Measurements from ENCODE around the gene RPL12. TPM values are rescaled to one million over a fixed set of nuclear protein-coding genes. Genes with fewer than 3 reads are reported as not detected.

RPL12 gene
- total RNA-seq, 1 experiment from 2014 or later: 855 TPM

DNA sequence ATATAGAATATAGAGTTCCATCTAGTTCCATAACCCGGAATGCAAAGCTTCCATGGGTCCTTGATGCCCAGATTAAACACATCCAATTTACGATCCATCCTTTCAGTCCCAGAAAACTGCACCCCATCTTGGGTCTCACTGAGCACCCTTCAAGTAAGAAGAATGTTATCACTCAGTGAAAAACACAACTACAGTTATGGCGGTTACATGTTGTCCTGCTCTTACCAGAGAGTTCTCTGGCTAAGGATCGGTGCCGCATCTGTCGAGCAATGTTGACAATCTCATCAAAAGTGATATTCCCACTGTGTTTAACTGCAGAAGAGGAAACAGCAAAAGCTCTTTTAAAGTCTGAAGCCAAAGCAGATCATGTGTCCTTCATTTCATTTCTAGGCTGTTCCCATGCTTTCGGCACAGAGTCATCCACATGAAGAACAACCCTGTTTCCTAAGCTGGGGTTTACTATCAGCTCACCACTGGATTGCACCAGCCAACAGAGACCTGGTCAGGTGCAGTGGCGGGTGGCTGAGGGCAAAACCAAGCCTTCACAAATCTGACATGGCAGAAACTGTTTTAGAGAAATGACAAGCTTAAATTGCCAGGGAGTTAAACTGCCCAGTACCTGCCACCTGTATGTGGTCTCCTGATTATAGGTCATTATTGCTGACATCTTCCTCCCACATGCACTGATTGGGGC lies 2.9 kb downstream of the RPL12 start:
- CTCF ChIA-PET: interaction anchor here (0.6 to 0.7 kb wide), 3 partner anchors 10 to 1363 kb away, joined by 3 to 4 read pairs (median 4); no protein-coding TSS in a partner anchor
- intact Hi-C loops (cut with micrococcal nuclease; ENCODE audit: unreplicated experiment): no loop called here

DNA sequence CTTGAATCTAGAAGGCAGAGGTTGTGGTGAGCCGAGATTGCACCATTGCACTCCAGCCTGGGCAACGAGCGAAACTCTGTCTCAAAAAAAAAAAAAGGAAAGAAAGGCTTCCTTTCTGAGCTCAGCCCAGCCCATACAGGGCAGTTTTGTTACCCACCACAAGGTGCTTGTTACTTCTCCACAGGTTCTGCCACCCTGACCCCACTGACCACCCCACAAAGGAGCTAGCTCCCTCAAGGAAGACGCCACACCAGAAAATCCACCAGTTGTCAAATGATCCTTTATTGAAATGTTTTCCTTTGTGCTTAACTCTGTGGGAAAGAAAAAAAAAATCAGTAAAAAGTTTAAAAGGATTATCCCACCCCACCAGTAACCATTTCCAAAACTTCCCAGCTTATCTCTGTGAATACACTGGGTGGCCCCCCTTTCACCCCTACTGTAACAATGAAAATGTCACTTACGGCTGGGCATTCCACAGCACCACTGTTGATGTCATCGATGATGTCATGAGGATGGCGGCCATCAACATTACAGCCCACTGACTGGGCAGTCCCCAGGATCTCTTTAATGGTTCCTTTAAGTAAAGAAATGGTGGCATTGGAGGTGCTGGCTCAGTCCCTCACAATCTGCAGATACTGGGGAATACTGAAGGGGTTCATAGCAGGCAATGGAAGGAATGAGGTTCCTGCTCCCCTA lies 3.6 kb downstream of the RPL12 start:
- CTCF ChIA-PET: no interaction called here
- no peaks in the 10 kb centered on the region for H3K4me1 Mint-ChIP-seq (ENCODE audit: low read depth, unreplicated experiment)
- H3K36me3 Mint-ChIP-seq (ENCODE audit: insufficient read depth, unreplicated experiment): peaks cover 97% of the 10 kb centered on the region
- peak overlapping the region; percentile 84 for H3K4me3 Mint-ChIP-seq (ENCODE audit: low read depth, unreplicated experiment)
- no peak for DNase-seq
- no TSS peak for BruUV-seq (replicated peaks)
- TF ChIP-seq, protein P1, sequence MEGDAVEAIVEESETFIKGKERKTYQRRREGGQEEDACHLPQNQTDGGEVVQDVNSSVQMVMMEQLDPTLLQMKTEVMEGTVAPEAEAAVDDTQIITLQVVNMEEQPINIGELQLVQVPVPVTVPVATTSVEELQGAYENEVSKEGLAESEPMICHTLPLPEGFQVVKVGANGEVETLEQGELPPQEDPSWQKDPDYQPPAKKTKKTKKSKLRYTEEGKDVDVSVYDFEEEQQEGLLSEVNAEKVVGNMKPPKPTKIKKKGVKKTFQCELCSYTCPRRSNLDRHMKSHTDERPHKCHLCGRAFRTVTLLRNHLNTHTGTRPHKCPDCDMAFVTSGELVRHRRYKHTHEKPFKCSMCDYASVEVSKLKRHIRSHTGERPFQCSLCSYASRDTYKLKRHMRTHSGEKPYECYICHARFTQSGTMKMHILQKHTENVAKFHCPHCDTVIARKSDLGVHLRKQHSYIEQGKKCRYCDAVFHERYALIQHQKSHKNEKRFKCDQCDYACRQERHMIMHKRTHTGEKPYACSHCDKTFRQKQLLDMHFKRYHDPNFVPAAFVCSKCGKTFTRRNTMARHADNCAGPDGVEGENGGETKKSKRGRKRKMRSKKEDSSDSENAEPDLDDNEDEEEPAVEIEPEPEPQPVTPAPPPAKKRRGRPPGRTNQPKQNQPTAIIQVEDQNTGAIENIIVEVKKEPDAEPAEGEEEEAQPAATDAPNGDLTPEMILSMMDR (IDR thresholded peaks at IDR 0.05; ENCODE audit: unreplicated experiment): no peak
- no peaks in the 10 kb centered on the region for H3K9me3 Mint-ChIP-seq (ENCODE audit: low read depth, unreplicated experiment)
- no peaks in the 10 kb centered on the region for H3K27me3 Mint-ChIP-seq (ENCODE audit: unreplicated experiment)
- peak overlapping the region; percentile 20 for H3K27ac Mint-ChIP-seq (ENCODE audit: unreplicated experiment)
- intact Hi-C loops (cut with micrococcal nuclease; ENCODE audit: unreplicated experiment): no loop called here

More for the DNA sequence above, 2.9 kb downstream of the RPL12 start:
- no TSS peak for BruUV-seq (replicated peaks)
- Mint-ChIP-seq H3K9me3 (ENCODE audit: low read depth, unreplicated experiment) (no peaks in the 10 kb centered on the region), H3K27ac (ENCODE audit: unreplicated experiment) (peak overlapping the region; percentile 91), H3K4me3 (ENCODE audit: low read depth, unreplicated experiment) (peak overlapping the region; percentile 84), H3K27me3 (ENCODE audit: unreplicated experiment) (no peaks in the 10 kb centered on the region), H3K36me3 (ENCODE audit: insufficient read depth, unreplicated experiment) (peaks cover 91% of the 10 kb centered on the region), H3K4me1 (ENCODE audit: low read depth, unreplicated experiment) (no peaks in the 10 kb centered on the region)
- no peak for DNase-seq
- TF ChIP-seq, protein P1 (IDR thresholded peaks at IDR 0.05; ENCODE audit: unreplicated experiment): no peak

DNA sequence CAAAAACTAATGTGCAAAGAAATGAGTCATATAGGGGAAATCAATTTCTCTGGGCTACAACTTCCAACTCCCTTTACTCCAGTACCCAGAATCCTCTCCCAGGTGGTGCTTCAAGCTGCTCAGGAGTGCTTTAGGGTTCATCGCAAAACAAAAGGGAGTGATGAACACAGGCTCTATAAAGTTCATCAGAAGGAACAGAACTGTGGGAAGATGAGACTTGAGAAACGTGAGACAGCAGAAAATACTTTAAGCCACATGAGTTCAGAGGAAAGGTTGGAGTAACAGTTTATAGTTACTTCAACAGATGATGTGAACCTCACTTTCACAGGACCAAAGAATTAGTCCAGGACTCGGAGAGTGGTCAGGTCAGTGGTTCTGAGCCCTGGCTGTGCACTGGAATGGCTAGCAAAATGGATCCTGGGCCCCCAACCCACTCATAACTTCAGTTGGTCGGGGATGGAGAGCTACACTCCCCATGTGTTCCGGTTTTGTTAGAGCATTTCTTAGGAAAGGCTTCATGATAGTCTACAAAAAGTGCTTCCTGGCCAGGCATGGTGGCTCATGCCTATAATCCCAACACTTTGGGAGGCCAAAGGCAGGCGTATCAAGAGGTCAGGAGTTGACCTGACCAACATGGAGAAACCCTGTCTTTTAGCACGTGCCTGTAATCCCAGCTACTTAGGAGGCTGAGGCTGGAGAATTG lies 4.3 kb downstream of the RPL12 start:
- Mint-ChIP-seq H3K4me1 (ENCODE audit: low read depth, unreplicated experiment) (no peaks in the 10 kb centered on the region), H3K9me3 (ENCODE audit: low read depth, unreplicated experiment) (no peaks in the 10 kb centered on the region)

More for the DNA sequence above, 4.3 kb downstream of the RPL12 start:
- no peak overlapping the region for H3K4me3 Mint-ChIP-seq (ENCODE audit: low read depth, unreplicated experiment)
- H3K27me3 Mint-ChIP-seq (ENCODE audit: unreplicated experiment): no peaks in the 10 kb centered on the region
- H3K36me3 Mint-ChIP-seq (ENCODE audit: insufficient read depth, unreplicated experiment): peaks cover 98% of the 10 kb centered on the region
- no TSS peak for BruUV-seq (replicated peaks)
- peak overlapping the region; percentile 64 for H3K27ac Mint-ChIP-seq (ENCODE audit: unreplicated experiment)
- no peak for DNase-seq
- CTCF ChIA-PET: no interaction called here
- intact Hi-C loops (cut with micrococcal nuclease; ENCODE audit: unreplicated experiment): no loop called here
- TF ChIP-seq, protein P1 (IDR thresholded peaks at IDR 0.05; ENCODE audit: unreplicated experiment): no peak
